ENCODE measurements around the gene TNNT1. TPM values are rescaled to one million over a fixed set of nuclear protein-coding genes. Genes with fewer than 3 reads are reported as not detected.

TNNT1 gene
- total RNA-seq, 2 donors from 2014 or later: not detected

DNA sequence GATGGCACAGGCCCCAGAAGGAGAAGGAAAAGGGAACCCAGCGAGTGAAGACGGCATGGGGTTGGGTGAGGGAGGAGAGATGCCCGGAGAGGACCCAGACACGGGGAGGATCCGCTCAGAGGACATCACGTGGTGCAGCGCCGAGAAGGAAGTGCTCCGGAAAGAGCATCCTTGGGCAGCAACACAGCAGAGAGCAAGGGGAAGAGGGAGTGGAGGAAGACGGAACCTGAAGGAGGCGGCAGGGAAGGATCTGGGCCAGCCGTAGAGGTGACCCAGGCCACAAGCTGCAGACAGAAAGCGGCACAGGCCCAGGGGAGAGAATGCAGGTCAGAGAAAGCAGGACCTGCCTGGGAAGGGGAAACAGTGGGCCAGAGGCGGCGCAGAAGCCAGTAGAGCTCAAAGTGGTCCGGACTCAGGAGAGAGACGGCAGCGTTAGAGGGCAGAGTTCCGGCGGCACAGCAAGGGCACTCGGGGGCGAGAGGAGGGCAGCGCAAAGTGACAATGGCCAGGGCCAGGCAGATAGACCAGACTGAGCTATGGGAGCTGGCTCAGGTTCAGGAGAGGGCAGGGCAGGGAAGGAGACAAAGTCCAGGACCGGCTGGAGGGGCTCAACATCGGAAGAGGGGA lies 32.7 kb downstream of the TNNT1 start:
- Histone ChIP-seq H3K4me3 (peak overlapping the region; percentile 75), H3K27ac (peak overlapping the region; percentile 76 to 92), H3K9me3 (no peaks in the 10 kb centered on the region), H3K4me1 (ENCODE audit: control insufficient read depth in 1 of 2, low read depth in 2 of 2) (peaks cover 26 to 54% of the 10 kb centered on the region in 2 donors), H3K27me3 (replicated peaks; ENCODE audit: insufficient read depth) (no peaks in the 10 kb centered on the region), H3K36me3 (no peaks in the 10 kb centered on the region)
- DNase-seq (ENCODE audit: low spot score): no peak
- no peak for ATAC-seq (ENCODE audit: insufficient number of reproducible peaks, low FRiP score, low read depth)
- TF ChIP-seq, protein P1, sequence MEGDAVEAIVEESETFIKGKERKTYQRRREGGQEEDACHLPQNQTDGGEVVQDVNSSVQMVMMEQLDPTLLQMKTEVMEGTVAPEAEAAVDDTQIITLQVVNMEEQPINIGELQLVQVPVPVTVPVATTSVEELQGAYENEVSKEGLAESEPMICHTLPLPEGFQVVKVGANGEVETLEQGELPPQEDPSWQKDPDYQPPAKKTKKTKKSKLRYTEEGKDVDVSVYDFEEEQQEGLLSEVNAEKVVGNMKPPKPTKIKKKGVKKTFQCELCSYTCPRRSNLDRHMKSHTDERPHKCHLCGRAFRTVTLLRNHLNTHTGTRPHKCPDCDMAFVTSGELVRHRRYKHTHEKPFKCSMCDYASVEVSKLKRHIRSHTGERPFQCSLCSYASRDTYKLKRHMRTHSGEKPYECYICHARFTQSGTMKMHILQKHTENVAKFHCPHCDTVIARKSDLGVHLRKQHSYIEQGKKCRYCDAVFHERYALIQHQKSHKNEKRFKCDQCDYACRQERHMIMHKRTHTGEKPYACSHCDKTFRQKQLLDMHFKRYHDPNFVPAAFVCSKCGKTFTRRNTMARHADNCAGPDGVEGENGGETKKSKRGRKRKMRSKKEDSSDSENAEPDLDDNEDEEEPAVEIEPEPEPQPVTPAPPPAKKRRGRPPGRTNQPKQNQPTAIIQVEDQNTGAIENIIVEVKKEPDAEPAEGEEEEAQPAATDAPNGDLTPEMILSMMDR (IDR thresholded peaks at IDR 0.05): no peak

DNA sequence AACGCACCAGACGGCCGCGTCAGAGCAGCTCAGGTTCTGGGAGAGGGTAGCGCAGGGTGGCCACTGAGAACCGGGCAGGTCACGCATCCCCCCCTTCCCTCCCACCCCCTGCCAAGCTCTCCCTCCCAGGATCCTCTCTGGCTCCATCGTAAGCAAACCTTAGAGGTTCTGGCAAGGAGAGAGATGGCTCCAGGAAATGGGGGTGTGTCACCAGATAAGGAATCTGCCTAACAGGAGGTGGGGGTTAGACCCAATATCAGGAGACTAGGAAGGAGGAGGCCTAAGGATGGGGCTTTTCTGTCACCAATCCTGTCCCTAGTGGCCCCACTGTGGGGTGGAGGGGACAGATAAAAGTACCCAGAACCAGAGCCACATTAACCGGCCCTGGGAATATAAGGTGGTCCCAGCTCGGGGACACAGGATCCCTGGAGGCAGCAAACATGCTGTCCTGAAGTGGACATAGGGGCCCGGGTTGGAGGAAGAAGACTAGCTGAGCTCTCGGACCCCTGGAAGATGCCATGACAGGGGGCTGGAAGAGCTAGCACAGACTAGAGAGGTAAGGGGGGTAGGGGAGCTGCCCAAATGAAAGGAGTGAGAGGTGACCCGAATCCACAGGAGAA lies 33.5 kb downstream of the TNNT1 start:
- DNase-seq (ENCODE audit: low spot score) (no peak), ATAC-seq (ENCODE audit: insufficient number of reproducible peaks, low FRiP score, low read depth) (no peak)
- peak overlapping the region; percentile 75 for H3K4me3 ChIP-seq
- H3K27me3 ChIP-seq (replicated peaks; ENCODE audit: insufficient read depth): no peaks in the 10 kb centered on the region
- TF ChIP-seq, protein P1 (IDR thresholded peaks at IDR 0.05): no peak
- no peaks in the 10 kb centered on the region for H3K9me3 ChIP-seq
- peaks cover 26 to 55% of the 10 kb centered on the region in 2 donors for H3K4me1 ChIP-seq (ENCODE audit: control insufficient read depth in 1 of 2, low read depth in 2 of 2)
- no peaks in the 10 kb centered on the region for H3K36me3 ChIP-seq
- peak overlapping the region; percentile 76 to 92 for H3K27ac ChIP-seq

DNA sequence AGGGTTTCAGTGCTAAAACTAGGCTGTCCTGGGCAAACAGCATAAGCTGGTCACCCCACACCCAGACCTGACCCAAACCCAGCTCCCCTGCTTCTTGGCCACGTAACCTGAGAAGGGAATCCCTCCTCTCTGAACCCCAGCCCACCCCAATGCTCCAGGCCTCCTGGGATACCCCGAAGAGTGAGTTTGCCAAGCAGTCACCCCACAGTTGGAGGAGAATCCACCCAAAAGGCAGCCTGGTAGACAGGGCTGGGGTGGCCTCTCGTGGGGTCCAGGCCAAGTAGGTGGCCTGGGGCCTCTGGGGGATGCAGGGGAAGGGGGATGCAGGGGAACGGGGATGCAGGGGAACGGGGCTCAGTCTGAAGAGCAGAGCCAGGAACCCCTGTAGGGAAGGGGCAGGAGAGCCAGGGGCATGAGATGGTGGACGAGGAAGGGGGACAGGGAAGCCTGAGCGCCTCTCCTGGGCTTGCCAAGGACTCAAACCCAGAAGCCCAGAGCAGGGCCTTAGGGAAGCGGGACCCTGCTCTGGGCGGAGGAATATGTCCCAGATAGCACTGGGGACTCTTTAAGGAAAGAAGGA lies 34.4 kb downstream of the TNNT1 start:
- peaks cover 26 to 55% of the 10 kb centered on the region in 2 donors for H3K4me1 ChIP-seq (ENCODE audit: control insufficient read depth in 1 of 2, low read depth in 2 of 2)
- TF ChIP-seq, protein P1 (IDR thresholded peaks at IDR 0.05): no peak
- H3K27ac ChIP-seq: peak overlapping the region; percentile 88 to 92
- DNase-seq (ENCODE audit: low spot score): no peak
- no peaks in the 10 kb centered on the region for H3K27me3 ChIP-seq (replicated peaks; ENCODE audit: insufficient read depth)
- H3K36me3 ChIP-seq: peaks cover 2% of the 10 kb centered on the region
- ATAC-seq (ENCODE audit: insufficient number of reproducible peaks, low FRiP score, low read depth): no peak
- H3K4me3 ChIP-seq: peak overlapping the region; percentile 75
- H3K9me3 ChIP-seq: no peaks in the 10 kb centered on the region

GRCh38 chr19:55113570-55114039 lies 35.4 kb downstream of the TNNT1 start:
- Histone ChIP-seq H3K4me1 (ENCODE audit: control insufficient read depth in 1 of 2, low read depth in 2 of 2) (peaks cover 26 to 55% of the 10 kb centered on the region in 2 donors), H3K27me3 (replicated peaks; ENCODE audit: insufficient read depth) (no peaks in the 10 kb centered on the region), H3K27ac (peak overlapping the region; percentile 88 to 92), H3K9me3 (no peaks in the 10 kb centered on the region), H3K36me3 (peaks cover 2% of the 10 kb centered on the region), H3K4me3 (peak overlapping the region; percentile 75)
- TF ChIP-seq, protein P1 (IDR thresholded peaks at IDR 0.05): no peak
- DNase-seq (ENCODE audit: low spot score): peak; percentile 92
- ATAC-seq (ENCODE audit: insufficient number of reproducible peaks, low FRiP score, low read depth): peak; percentile 66

All from thoracic aorta (tissue), 2 donors.